Nephron progenitor cell (in vitro differentiated cells): Measurements from ENCODE around the gene RYR3.

ENCODE experiments used
- DNase-seq: peaks from one replicate; pipeline ENCODE4 v3.0.0; 2021
- H3K27ac Mint-ChIP-seq: 2 replicates; pipeline ENCODE4 v1.8.0; 2021; ENCODE audit warnings: mild to moderate bottlenecking, moderate library complexity, mixed read lengths
- H3K27me3 Mint-ChIP-seq: 2 replicates; pipeline ENCODE4 v1.8.0; 2021; ENCODE audit warnings: mild to moderate bottlenecking, low read depth, mixed read lengths; ENCODE audit not compliant: poor library complexity
- H3K36me3 Mint-ChIP-seq: 2 replicates; pipeline ENCODE4 v1.8.0; 2021; ENCODE audit warnings: low read depth, mixed read lengths
- H3K4me1 Mint-ChIP-seq: 2 replicates; pipeline ENCODE4 v1.8.0; 2021; ENCODE audit warnings: mixed read lengths
- H3K4me3 Mint-ChIP-seq: 2 replicates; pipeline ENCODE4 v1.8.0; 2021; ENCODE audit warnings: mild to moderate bottlenecking, moderate library complexity, mixed read lengths
- H3K9me3 Mint-ChIP-seq: 2 replicates; pipeline ENCODE4 v1.8.0; 2021; ENCODE audit warnings: mild to moderate bottlenecking, moderate library complexity, mixed read lengths
- TF ChIP-seq, protein P1 (sequence below): fragments of 200-600 bp; sonication (generic); IDR thresholded peaks from 2 replicates; pipeline ENCODE4 v1.5.0; 2021; ENCODE audit warnings: antibody characterized with exemption

The RYR3 gene

DNA sequence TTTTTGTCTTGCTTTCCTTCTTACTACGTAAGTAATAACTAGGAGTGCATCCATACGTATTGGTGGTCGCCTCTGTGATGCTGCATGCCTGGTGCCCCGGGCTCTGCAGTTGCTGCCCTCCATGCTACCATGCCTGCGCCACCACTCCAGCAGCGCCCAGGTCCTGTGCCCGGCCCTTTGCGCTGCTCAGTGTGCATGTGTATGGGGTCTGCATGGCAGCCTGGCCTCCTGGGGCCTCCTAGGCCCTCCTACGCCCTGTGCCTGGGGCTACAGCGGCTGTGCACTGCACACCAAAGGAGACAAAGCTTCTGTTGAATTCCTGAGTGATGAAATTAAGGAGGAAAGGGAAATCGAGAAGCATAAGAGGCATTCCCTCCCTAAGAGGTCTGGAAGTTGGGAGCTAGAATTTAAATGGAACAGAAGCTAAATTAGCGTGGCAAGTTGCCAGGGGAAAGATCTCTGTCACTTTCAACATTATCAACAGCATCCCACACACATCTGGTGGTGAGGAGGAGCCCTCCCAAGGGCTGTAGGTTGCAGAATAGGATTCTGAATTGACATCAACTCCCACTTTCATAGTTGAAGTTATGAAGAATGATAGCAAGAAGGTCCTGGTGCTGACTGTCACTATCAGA lies 382.5 kb downstream of the RYR3 start:
- peaks cover under 1% of the 10 kb centered on the region for H3K9me3 Mint-ChIP-seq
- H3K27ac Mint-ChIP-seq, result peak overlapping the region; percentile 46

DNA sequence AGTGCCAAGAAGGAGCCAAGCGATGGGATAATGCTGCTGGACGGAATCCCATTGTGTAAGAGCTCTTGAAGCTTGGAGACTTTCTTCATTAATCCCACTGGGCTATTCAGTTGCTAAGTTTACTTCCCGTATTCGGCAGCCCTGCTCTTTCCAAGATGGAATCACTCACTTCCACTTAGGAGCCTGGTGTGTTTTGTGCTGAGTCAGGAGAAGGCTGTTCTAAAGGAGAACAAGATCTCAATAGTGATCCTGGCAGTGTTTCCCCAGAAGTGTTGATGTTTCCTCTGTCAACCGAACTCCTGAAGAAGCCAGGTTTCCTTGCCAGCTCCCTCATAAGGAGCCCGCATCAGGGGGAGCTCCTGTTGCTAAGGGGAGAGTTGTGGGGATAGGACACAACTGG lies 387.4 kb downstream of the RYR3 start:
- Mint-ChIP-seq H3K9me3 (no peaks in the 10 kb centered on the region), H3K27me3 (peaks cover 19% of the 10 kb centered on the region), H3K36me3 (no peaks in the 10 kb centered on the region), H3K4me3 (no peak overlapping the region), H3K4me1 (peaks cover 45% of the 10 kb centered on the region), H3K27ac (no peak overlapping the region)
- DNase-seq, result no peak
- TF ChIP-seq, protein P1, sequence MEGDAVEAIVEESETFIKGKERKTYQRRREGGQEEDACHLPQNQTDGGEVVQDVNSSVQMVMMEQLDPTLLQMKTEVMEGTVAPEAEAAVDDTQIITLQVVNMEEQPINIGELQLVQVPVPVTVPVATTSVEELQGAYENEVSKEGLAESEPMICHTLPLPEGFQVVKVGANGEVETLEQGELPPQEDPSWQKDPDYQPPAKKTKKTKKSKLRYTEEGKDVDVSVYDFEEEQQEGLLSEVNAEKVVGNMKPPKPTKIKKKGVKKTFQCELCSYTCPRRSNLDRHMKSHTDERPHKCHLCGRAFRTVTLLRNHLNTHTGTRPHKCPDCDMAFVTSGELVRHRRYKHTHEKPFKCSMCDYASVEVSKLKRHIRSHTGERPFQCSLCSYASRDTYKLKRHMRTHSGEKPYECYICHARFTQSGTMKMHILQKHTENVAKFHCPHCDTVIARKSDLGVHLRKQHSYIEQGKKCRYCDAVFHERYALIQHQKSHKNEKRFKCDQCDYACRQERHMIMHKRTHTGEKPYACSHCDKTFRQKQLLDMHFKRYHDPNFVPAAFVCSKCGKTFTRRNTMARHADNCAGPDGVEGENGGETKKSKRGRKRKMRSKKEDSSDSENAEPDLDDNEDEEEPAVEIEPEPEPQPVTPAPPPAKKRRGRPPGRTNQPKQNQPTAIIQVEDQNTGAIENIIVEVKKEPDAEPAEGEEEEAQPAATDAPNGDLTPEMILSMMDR, result no peak

More for the DNA sequence above, 382.5 kb downstream of the RYR3 start:
- Mint-ChIP-seq H3K27me3 (peaks cover 8% of the 10 kb centered on the region), H3K36me3 (no peaks in the 10 kb centered on the region), H3K4me1 (peaks cover 14% of the 10 kb centered on the region), H3K4me3 (no peak overlapping the region)
- DNase-seq, result no peak
- TF ChIP-seq, protein P1, result no peak

DNA sequence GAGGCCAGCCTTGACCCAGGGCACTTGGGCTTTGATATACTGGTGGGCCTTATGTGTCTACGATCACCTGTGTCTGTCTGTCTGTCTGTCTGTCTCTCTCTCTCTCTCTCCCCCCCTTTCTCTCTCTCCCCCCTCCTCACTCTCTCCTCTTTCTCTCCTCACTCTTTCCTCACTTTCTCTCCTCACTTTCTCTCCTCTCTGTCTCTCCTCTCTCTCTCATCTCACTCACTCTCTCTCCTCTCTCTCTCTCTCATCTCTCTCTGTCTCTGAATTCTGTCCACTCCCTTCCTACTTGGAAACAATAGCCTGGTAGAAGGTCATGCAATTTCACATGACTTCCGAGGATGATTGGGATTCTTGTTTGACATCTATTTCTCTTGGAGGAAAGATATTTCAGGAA lies 388.4 kb downstream of the RYR3 start:
- Mint-ChIP-seq H3K4me1 (peaks cover 37% of the 10 kb centered on the region), H3K27me3 (peaks cover 19% of the 10 kb centered on the region), H3K4me3 (no peak overlapping the region), H3K27ac (no peak overlapping the region), H3K36me3 (no peaks in the 10 kb centered on the region), H3K9me3 (no peaks in the 10 kb centered on the region)
- DNase-seq, result no peak
- TF ChIP-seq, protein P1, result no peak

GRCh38 chr15:33699691-33700447 lies 389.1 kb downstream of the RYR3 start:
- TF ChIP-seq, protein P1, result peak; percentile 39
- peaks cover 37% of the 10 kb centered on the region for H3K4me1 Mint-ChIP-seq
- H3K4me3 Mint-ChIP-seq, result no peak overlapping the region
- DNase-seq, result no peak
- H3K27ac Mint-ChIP-seq, result no peak overlapping the region
- no peaks in the 10 kb centered on the region for H3K36me3 Mint-ChIP-seq
- no peaks in the 10 kb centered on the region for H3K9me3 Mint-ChIP-seq
- peaks cover 20% of the 10 kb centered on the region for H3K27me3 Mint-ChIP-seq

DNA sequence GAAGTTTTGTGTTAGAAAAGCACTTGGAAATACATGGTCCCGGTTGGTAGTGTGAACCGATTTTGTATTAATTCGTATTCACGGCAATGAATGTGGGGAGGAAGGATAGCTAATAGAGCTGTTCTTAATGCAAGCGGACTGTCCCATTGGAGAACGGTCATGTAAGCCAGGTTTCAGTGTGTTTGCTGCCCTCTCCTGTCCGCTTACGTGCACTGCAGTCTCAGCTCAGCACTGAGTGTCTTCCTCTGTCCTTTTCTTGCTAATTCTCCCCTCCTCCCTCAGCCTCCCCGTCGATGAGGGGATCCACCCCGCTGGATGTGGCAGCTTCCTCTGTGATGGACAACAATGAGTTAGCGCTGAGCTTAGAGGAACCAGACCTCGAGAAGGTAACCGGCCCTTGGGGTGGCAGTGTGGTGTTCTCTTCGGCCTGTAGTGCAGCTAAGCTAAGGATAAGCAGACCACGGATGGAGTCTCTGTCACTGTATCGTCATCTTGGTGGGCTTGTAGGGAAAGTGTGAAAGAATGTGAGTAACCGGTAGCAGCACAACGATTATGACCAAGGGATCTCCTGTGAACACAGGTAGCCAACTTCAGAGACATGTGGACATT lies 390.0 kb downstream of the RYR3 start:
- H3K27me3 Mint-ChIP-seq, result peaks cover 25% of the 10 kb centered on the region
- H3K36me3 Mint-ChIP-seq, result no peaks in the 10 kb centered on the region
- TF ChIP-seq, protein P1, result peak; percentile 93
- no peak overlapping the region for H3K4me3 Mint-ChIP-seq
- H3K9me3 Mint-ChIP-seq, result no peaks in the 10 kb centered on the region
- no peak overlapping the region for H3K27ac Mint-ChIP-seq
- peaks cover 37% of the 10 kb centered on the region for H3K4me1 Mint-ChIP-seq
- peak; percentile 78 for DNase-seq
